Measurements from ENCODE around the gene POMC. TPM values are rescaled to one million over a fixed set of nuclear protein-coding genes. Genes with fewer than 3 reads are reported as not detected.

POMC gene
- total RNA-seq, 4 donors from 2014 or later, result 1.6 to 32.9 (median 5.2) TPM

DNA sequence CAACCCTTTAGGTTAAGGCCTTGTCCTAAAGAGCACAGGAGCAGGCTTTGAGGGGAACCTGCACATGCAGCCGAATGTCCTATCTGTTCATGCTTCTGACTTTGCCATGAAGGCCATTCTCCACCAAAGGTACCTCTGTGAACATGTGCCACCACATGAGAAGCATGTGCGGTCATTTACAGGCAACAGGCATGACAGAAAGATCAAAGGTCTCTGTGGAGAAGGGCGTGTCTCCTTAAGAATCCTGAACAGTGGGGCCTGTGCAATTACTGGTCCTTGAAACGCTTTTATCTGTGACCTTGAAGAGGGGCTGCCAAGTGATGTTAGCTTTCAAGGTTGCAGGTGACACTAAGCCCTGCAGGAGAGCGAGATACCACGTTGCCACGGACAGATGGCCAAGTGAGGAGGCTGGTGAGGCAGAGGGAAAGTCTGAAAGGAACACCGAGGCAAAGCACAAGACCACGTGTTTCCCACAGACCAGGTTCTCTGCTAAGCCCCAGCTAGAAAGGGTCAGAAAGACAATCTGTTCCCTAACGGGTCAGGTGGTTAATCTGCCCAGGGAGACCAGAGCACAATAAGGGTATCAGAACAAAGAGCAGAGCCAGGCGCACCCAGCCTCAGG lies 19.5 kb upstream of the POMC start:
- no peak overlapping the region for H3K4me3 ChIP-seq
- no peaks in the 10 kb centered on the region for H3K36me3 ChIP-seq
- no peaks in the 10 kb centered on the region for H3K4me1 ChIP-seq
- ATAC-seq (no peak), DNase-seq (no peak)
- no peaks in the 10 kb centered on the region for H3K27me3 ChIP-seq
- TF ChIP-seq CTCF (IDR thresholded peaks at IDR 0.05 in 4 of 5, conservative IDR thresholded peaks at IDR 0.05 in 1 of 5) (no peak), POLR2A (IDR thresholded peaks at IDR 0.05) (no peak)
- in situ Hi-C loops (cut with MboI; ENCODE audit: low sequenced_read_pairs in 4 of 4) (no loop called here), intact Hi-C loops (cut with DNase I; ENCODE audit: low total_unique reads) (no loop called here)
- H3K27ac ChIP-seq, result no peak overlapping the region
- H3K9me3 ChIP-seq, result no peaks in the 10 kb centered on the region

GRCh38 chr2:25184254-25184653 lies 15.9 kb upstream of the POMC start:
- Histone ChIP-seq H3K36me3 (no peaks in the 10 kb centered on the region), H3K27me3 (peaks cover 0 to 2% (median 0%) of the 10 kb centered on the region in 3 donors), H3K4me3 (no peak overlapping the region), H3K9me3 (no peaks in the 10 kb centered on the region), H3K27ac (no peak overlapping the region), H3K4me1 (no peaks in the 10 kb centered on the region)
- in situ Hi-C loops (cut with MboI; ENCODE audit: low sequenced_read_pairs in 4 of 4) (no loop called here), intact Hi-C loops (cut with DNase I; ENCODE audit: low total_unique reads) (no loop called here)
- DNase-seq (no peak), ATAC-seq (no peak)
- no peak for TF ChIP-seq POLR2A (IDR thresholded peaks at IDR 0.05)
- no peak for TF ChIP-seq CTCF (IDR thresholded peaks at IDR 0.05 in 4 of 5, conservative IDR thresholded peaks at IDR 0.05 in 1 of 5)

GRCh38 chr2:25178976-25179375 lies 10.6 kb upstream of the POMC start:
- TF ChIP-seq CTCF (IDR thresholded peaks at IDR 0.05 in 4 of 5, conservative IDR thresholded peaks at IDR 0.05 in 1 of 5), result no peak
- no peak for TF ChIP-seq POLR2A (IDR thresholded peaks at IDR 0.05)
- DNase-seq, result no peak
- ATAC-seq, result no peak
- no peaks in the 10 kb centered on the region for H3K9me3 ChIP-seq
- H3K36me3 ChIP-seq, result no peaks in the 10 kb centered on the region
- in situ Hi-C loops (cut with MboI; ENCODE audit: low sequenced_read_pairs in 4 of 4), result no loop called here
- H3K27me3 ChIP-seq, result peaks cover 0 to 9% (median 3%) of the 10 kb centered on the region in 3 donors
- H3K4me3 ChIP-seq, result no peak overlapping the region
- no peak overlapping the region for H3K27ac ChIP-seq
- intact Hi-C loops (cut with DNase I; ENCODE audit: low total_unique reads), result no loop called here
- no peaks in the 10 kb centered on the region for H3K4me1 ChIP-seq

GRCh38 chr2:25177211-25177611 lies 8.8 kb upstream of the POMC start:
- Histone ChIP-seq H3K27ac (no peak overlapping the region), H3K4me3 (no peak overlapping the region), H3K9me3 (no peaks in the 10 kb centered on the region), H3K4me1 (no peaks in the 10 kb centered on the region), H3K27me3 (peaks cover 0 to 9% (median 3%) of the 10 kb centered on the region in 3 donors), H3K36me3 (no peaks in the 10 kb centered on the region)
- intact Hi-C loops (cut with DNase I; ENCODE audit: low total_unique reads), result no loop called here
- no peak for DNase-seq
- in situ Hi-C loops (cut with MboI; ENCODE audit: low sequenced_read_pairs in 4 of 4), result no loop called here
- TF ChIP-seq CTCF (IDR thresholded peaks at IDR 0.05 in 4 of 5, conservative IDR thresholded peaks at IDR 0.05 in 1 of 5) (no peak), POLR2A (IDR thresholded peaks at IDR 0.05) (no peak)
- no peak for ATAC-seq

Data from gastrocnemius medialis (tissue), 4 donors.